MCF 10A (cell line): ENCODE data around the gene FLT4. TPM values are rescaled to one million over a fixed set of nuclear protein-coding genes. Genes with fewer than 3 reads are reported as not detected.
"Not testable (repeated sequence)": the region's sequence is repeated elsewhere in the genome, so short reads cannot be mapped to it uniquely, and the experiment has no call there.

Experiments
- BruUV-seq: library from RNA; stranded (reverse); fragments of 400-500 nt; replicated peaks from 2 replicates; lab custom pipeline; 2021; lab: Mats Ljungman, UMichigan
- CTCF ChIA-PET: fragments of 300-600 bp; sonication (Branson Sonifier 250); formaldehyde crosslinking; extraction: SDS; loops from one replicate; lab custom pipeline; 2021; ENCODE audit warnings: antibody characterized with exemption, inconsistent platforms; lab: Yijun Ruan, JAX
- POLR2A ChIA-PET: fragments of 300-600, 350-650 bp; sonication (Branson Sonifier 250); formaldehyde crosslinking; extraction: SDS; loops from one replicate; lab custom pipeline; 2020; ENCODE audit warnings: antibody characterized with exemption, inconsistent platforms; lab: Yijun Ruan, JAX
- DNase-seq: peaks from one replicate; pipeline ENCODE4 v3.0.0-alpha.2; 2018; ENCODE audit not compliant: unreplicated experiment
- H3K27ac Mint-ChIP-seq: one replicate; pipeline ENCODE4 v1.8.0; 2022; ENCODE audit warnings: mild to moderate bottlenecking, low read depth, mixed read lengths; ENCODE audit not compliant: unreplicated experiment
- H3K27me3 Mint-ChIP-seq: one replicate; pipeline ENCODE4 v1.8.0; 2022; ENCODE audit warnings: mixed read lengths; ENCODE audit not compliant: insufficient read depth, unreplicated experiment
- H3K36me3 Mint-ChIP-seq: one replicate; pipeline ENCODE4 v1.8.0; 2022; ENCODE audit warnings: mild to moderate bottlenecking, moderate library complexity, mixed read lengths; ENCODE audit not compliant: insufficient read depth, unreplicated experiment
- H3K4me1 Mint-ChIP-seq: one replicate; pipeline ENCODE4 v1.8.0; 2022; ENCODE audit warnings: mixed read lengths; ENCODE audit not compliant: insufficient read depth, unreplicated experiment
- H3K4me3 Mint-ChIP-seq: one replicate; pipeline ENCODE4 v1.8.0; 2022; ENCODE audit warnings: mild to moderate bottlenecking, moderate library complexity, mixed read lengths; ENCODE audit not compliant: unreplicated experiment
- H3K9me3 Mint-ChIP-seq: one replicate; pipeline ENCODE4 v1.8.0; 2022; ENCODE audit warnings: mixed read lengths; ENCODE audit not compliant: unreplicated experiment
- CTCF ChIP-seq: fragments of 200-600 bp; IDR thresholded peaks from one replicate; pipeline ENCODE4 v1.8.0; 2022; ENCODE audit warnings: antibody characterized with exemption, mild to moderate bottlenecking; ENCODE audit not compliant: unreplicated experiment
- intact Hi-C: fragments of 100-400 bp; cut with micrococcal nuclease; formaldehyde crosslinking; loops from 2 replicates; pipeline ENCODE4 v1.14.1; 2022
- total RNA-seq: library from RNA; stranded (reverse); gene quantifications from 2 replicates; pipeline ENCODE4 v1.2.3, GENCODE V29; 2022

FLT4 gene
- total RNA-seq, 1 experiment from 2014 or later, result not detected

- DNase-seq, result no peak
- H3K9me3 Mint-ChIP-seq, result no peaks in the 10 kb centered on the region
- ChIA-PET POLR2A (no interaction called here), CTCF (interaction anchor here (1.5 kb wide), 1 partner anchor 11 kb away, joined by 5 read pairs; no protein-coding TSS in a partner anchor)
- BruUV-seq, result no TSS peak
- no peak for TF ChIP-seq CTCF
- intact Hi-C loops, result no loop called here
- H3K4me1 Mint-ChIP-seq, result no peaks in the 10 kb centered on the region
- H3K4me3 Mint-ChIP-seq, result no peak overlapping the region
- H3K27me3 Mint-ChIP-seq, result peaks cover 51% of the 10 kb centered on the region
- no peak overlapping the region for H3K27ac Mint-ChIP-seq
- no peaks in the 10 kb centered on the region for H3K36me3 Mint-ChIP-seq
These were observed 9.6 kb upstream of the FLT4 start for GRCh38 chr5:180658774-180659564.

- H3K27ac Mint-ChIP-seq, CTCF ChIA-PET, H3K36me3 Mint-ChIP-seq, POLR2A ChIA-PET, H3K4me3 Mint-ChIP-seq, H3K4me1 Mint-ChIP-seq, H3K9me3 Mint-ChIP-seq, DNase-seq, intact Hi-C loops, BruUV-seq: not testable (repeated sequence)
- H3K27me3 Mint-ChIP-seq, result peaks cover 56% of the 10 kb centered on the region
These were observed 5.8 kb upstream of the FLT4 start for GRCh38 chr5:180655243-180655642.

GRCh38 chr5:180652771-180653170 lies 3.4 kb upstream of the FLT4 start:
- no peak for TF ChIP-seq CTCF
- Mint-ChIP-seq H3K27me3 (peaks cover 50% of the 10 kb centered on the region), H3K36me3 (no peaks in the 10 kb centered on the region), H3K4me3 (no peak overlapping the region), H3K9me3 (no peaks in the 10 kb centered on the region), H3K27ac (no peak overlapping the region), H3K4me1 (peaks cover 6% of the 10 kb centered on the region)
- no TSS peak for BruUV-seq
- POLR2A ChIA-PET, result no interaction called here
- DNase-seq, result no peak
- CTCF ChIA-PET, result no interaction called here
- intact Hi-C loops, result no loop called here

GRCh38 chr5:180652346-180652745 lies 2.9 kb upstream of the FLT4 start:
- intact Hi-C loops, result no loop called here
- Mint-ChIP-seq H3K27me3 (peaks cover 50% of the 10 kb centered on the region), H3K36me3 (no peaks in the 10 kb centered on the region), H3K4me1 (peaks cover 6% of the 10 kb centered on the region), H3K27ac (no peak overlapping the region), H3K4me3 (no peak overlapping the region), H3K9me3 (no peaks in the 10 kb centered on the region)
- no peak for TF ChIP-seq CTCF
- ChIA-PET CTCF (interaction anchor here (0.6 kb wide), 1 partner anchor 218 kb away, joined by 3 read pairs; no protein-coding TSS in a partner anchor), POLR2A (no interaction called here)
- no peak for DNase-seq
- no TSS peak for BruUV-seq
